C4-2B (cell line): ENCODE measurements around the gene ADAM33.

Experiments used
- CTCF ChIP-seq: fragments of 450-650 bp; conservative IDR thresholded peaks from 2 replicates; pipeline ENCODE4 v1.5.1; 2017; ENCODE audit warnings: mild to moderate bottlenecking
- ZFX ChIP-seq: fragments of 450-650 bp; IDR thresholded peaks from 2 replicates; pipeline ENCODE4 v1.6.1; 2017

- no peak for TF ChIP-seq CTCF
- TF ChIP-seq ZFX = no peak
Measured at GRCh38 chr20:3630429-3630828, 51.4 kb downstream of the ADAM33 start.
